ENCODE measurements around the gene SEMA6D.

SEMA6D gene

GRCh38 chr15:47744973-47745372, 27.7 kb downstream of the SEMA6D start:
- Histone ChIP-seq H3K4me3 (ENCODE audit: low read depth in 1 of 2, low read length in 2 of 2) (no peak overlapping the region), H3K4me1 (ENCODE audit: control insufficient read depth in 1 of 2, insufficient read depth in 2 of 2, low read length in 2 of 2) (peaks cover 0 to 6% of the 10 kb centered on the region in 2 donors), H3K27me3 (ENCODE audit: low read depth, low read length) (no peaks in the 10 kb centered on the region), H3K27ac (ENCODE audit: low read length) (no peak overlapping the region), H3K36me3 (ENCODE audit: control insufficient read depth in 1 of 2, insufficient read depth in 2 of 2, low read length in 2 of 2) (no peaks in the 10 kb centered on the region), H3K9me3 (ENCODE audit: control insufficient read depth in 1 of 2, low read length in 2 of 2) (no peaks in the 10 kb centered on the region)

GRCh38 chr15:47746516-47746915, 29.2 kb downstream of the SEMA6D start:
- Histone ChIP-seq H3K36me3 (ENCODE audit: control insufficient read depth in 1 of 2, insufficient read depth in 2 of 2, low read length in 2 of 2) (no peaks in the 10 kb centered on the region), H3K27ac (ENCODE audit: low read length) (no peak overlapping the region), H3K4me3 (ENCODE audit: low read depth in 1 of 2, low read length in 2 of 2) (no peak overlapping the region), H3K9me3 (ENCODE audit: control insufficient read depth in 1 of 2, low read length in 2 of 2) (no peaks in the 10 kb centered on the region), H3K27me3 (ENCODE audit: low read depth, low read length) (no peaks in the 10 kb centered on the region), H3K4me1 (ENCODE audit: control insufficient read depth in 1 of 2, insufficient read depth in 2 of 2, low read length in 2 of 2) (peaks cover 0 to 8% of the 10 kb centered on the region in 2 donors)

GRCh38 chr15:47750030-47750739, 32.9 kb downstream of the SEMA6D start:
- no peaks in the 10 kb centered on the region for H3K27me3 ChIP-seq (ENCODE audit: low read depth, low read length)
- peaks cover 0 to 4% of the 10 kb centered on the region in 2 donors for H3K4me1 ChIP-seq (ENCODE audit: control insufficient read depth in 1 of 2, insufficient read depth in 2 of 2, low read length in 2 of 2)
- no peak overlapping the region for H3K4me3 ChIP-seq (ENCODE audit: low read depth in 1 of 2, low read length in 2 of 2)
- H3K9me3 ChIP-seq (ENCODE audit: control insufficient read depth in 1 of 2, low read length in 2 of 2), result peaks cover 6 to 14% of the 10 kb centered on the region in 2 donors
- peaks cover 0 to 7% of the 10 kb centered on the region in 2 donors for H3K36me3 ChIP-seq (ENCODE audit: control insufficient read depth in 1 of 2, insufficient read depth in 2 of 2, low read length in 2 of 2)
- no peak overlapping the region for H3K27ac ChIP-seq (ENCODE audit: low read length)

- H3K9me3 ChIP-seq (ENCODE audit: control insufficient read depth in 1 of 2, low read length in 2 of 2), result peaks cover 6 to 17% of the 10 kb centered on the region in 2 donors
- no peaks in the 10 kb centered on the region for H3K27me3 ChIP-seq (ENCODE audit: low read depth, low read length)
- H3K4me1 ChIP-seq (ENCODE audit: control insufficient read depth in 1 of 2, insufficient read depth in 2 of 2, low read length in 2 of 2), result peaks cover 0 to 4% of the 10 kb centered on the region in 2 donors
- H3K36me3 ChIP-seq (ENCODE audit: control insufficient read depth in 1 of 2, insufficient read depth in 2 of 2, low read length in 2 of 2), result peaks cover 0 to 7% of the 10 kb centered on the region in 2 donors
- no peak overlapping the region for H3K27ac ChIP-seq (ENCODE audit: low read length)
- no peak overlapping the region for H3K4me3 ChIP-seq (ENCODE audit: low read depth in 1 of 2, low read length in 2 of 2)
Measured at GRCh38 chr15:47750740-47751262, 33.5 kb downstream of the SEMA6D start.

- Histone ChIP-seq H3K27me3 (ENCODE audit: low read depth, low read length) (no peaks in the 10 kb centered on the region), H3K36me3 (ENCODE audit: control insufficient read depth in 1 of 2, insufficient read depth in 2 of 2, low read length in 2 of 2) (peaks cover 0 to 7% of the 10 kb centered on the region in 2 donors), H3K9me3 (ENCODE audit: control insufficient read depth in 1 of 2, low read length in 2 of 2) (peaks cover 6 to 17% of the 10 kb centered on the region in 2 donors), H3K27ac (ENCODE audit: low read length) (no peak overlapping the region), H3K4me1 (ENCODE audit: control insufficient read depth in 1 of 2, insufficient read depth in 2 of 2, low read length in 2 of 2) (peaks cover 0 to 4% of the 10 kb centered on the region in 2 donors), H3K4me3 (ENCODE audit: low read depth in 1 of 2, low read length in 2 of 2) (no peak overlapping the region)
Measured at GRCh38 chr15:47753591-47753990, 36.3 kb downstream of the SEMA6D start.

- Histone ChIP-seq H3K36me3 (ENCODE audit: control insufficient read depth in 1 of 2, insufficient read depth in 2 of 2, low read length in 2 of 2) (peaks cover 0 to 7% of the 10 kb centered on the region in 2 donors), H3K9me3 (ENCODE audit: control insufficient read depth in 1 of 2, low read length in 2 of 2) (peaks cover 6 to 17% of the 10 kb centered on the region in 2 donors), H3K27me3 (ENCODE audit: low read depth, low read length) (no peaks in the 10 kb centered on the region), H3K4me3 (ENCODE audit: low read depth in 1 of 2, low read length in 2 of 2) (no peak overlapping the region), H3K27ac (ENCODE audit: low read length) (no peak overlapping the region), H3K4me1 (ENCODE audit: control insufficient read depth in 1 of 2, insufficient read depth in 2 of 2, low read length in 2 of 2) (peaks cover 0 to 4% of the 10 kb centered on the region in 2 donors)
Measured at GRCh38 chr15:47754312-47754711, 37.0 kb downstream of the SEMA6D start.

- Histone ChIP-seq H3K36me3 (ENCODE audit: control insufficient read depth in 1 of 2, insufficient read depth in 2 of 2, low read length in 2 of 2) (peaks cover 0 to 7% of the 10 kb centered on the region in 2 donors), H3K27me3 (ENCODE audit: low read depth, low read length) (no peaks in the 10 kb centered on the region), H3K9me3 (ENCODE audit: control insufficient read depth in 1 of 2, low read length in 2 of 2) (peaks cover 6 to 17% of the 10 kb centered on the region in 2 donors), H3K4me1 (ENCODE audit: control insufficient read depth in 1 of 2, insufficient read depth in 2 of 2, low read length in 2 of 2) (no peaks in the 10 kb centered on the region), H3K4me3 (ENCODE audit: low read depth in 1 of 2, low read length in 2 of 2) (no peak overlapping the region), H3K27ac (ENCODE audit: low read length) (no peak overlapping the region)
Measured at GRCh38 chr15:47755941-47756340, 38.6 kb downstream of the SEMA6D start.

- Histone ChIP-seq H3K4me3 (ENCODE audit: low read depth in 1 of 2, low read length in 2 of 2) (no peak overlapping the region), H3K4me1 (ENCODE audit: control insufficient read depth in 1 of 2, insufficient read depth in 2 of 2, low read length in 2 of 2) (no peaks in the 10 kb centered on the region), H3K27ac (ENCODE audit: low read length) (no peak overlapping the region), H3K9me3 (ENCODE audit: control insufficient read depth in 1 of 2, low read length in 2 of 2) (peaks cover 6 to 17% of the 10 kb centered on the region in 2 donors), H3K27me3 (ENCODE audit: low read depth, low read length) (no peaks in the 10 kb centered on the region), H3K36me3 (ENCODE audit: control insufficient read depth in 1 of 2, insufficient read depth in 2 of 2, low read length in 2 of 2) (peaks cover 6 to 7% of the 10 kb centered on the region in 2 donors)
Measured at GRCh38 chr15:47756872-47757271, 39.6 kb downstream of the SEMA6D start.

- Histone ChIP-seq H3K27ac (ENCODE audit: low read length) (no peak overlapping the region), H3K9me3 (ENCODE audit: control insufficient read depth in 1 of 2, low read length in 2 of 2) (peaks cover 6 to 17% of the 10 kb centered on the region in 2 donors), H3K36me3 (ENCODE audit: control insufficient read depth in 1 of 2, insufficient read depth in 2 of 2, low read length in 2 of 2) (peaks cover 9 to 11% of the 10 kb centered on the region in 2 donors), H3K4me3 (ENCODE audit: low read depth in 1 of 2, low read length in 2 of 2) (no peak overlapping the region), H3K27me3 (ENCODE audit: low read depth, low read length) (no peaks in the 10 kb centered on the region), H3K4me1 (ENCODE audit: control insufficient read depth in 1 of 2, insufficient read depth in 2 of 2, low read length in 2 of 2) (no peaks in the 10 kb centered on the region)
Measured at GRCh38 chr15:47757331-47757730, 40.0 kb downstream of the SEMA6D start.

- peaks cover 44 to 45% of the 10 kb centered on the region in 2 donors for H3K36me3 ChIP-seq (ENCODE audit: control insufficient read depth in 1 of 2, insufficient read depth in 2 of 2, low read length in 2 of 2)
- H3K27me3 ChIP-seq (ENCODE audit: low read depth, low read length), result no peaks in the 10 kb centered on the region
- no peak overlapping the region for H3K27ac ChIP-seq (ENCODE audit: low read length)
- no peak overlapping the region for H3K4me3 ChIP-seq (ENCODE audit: low read depth in 1 of 2, low read length in 2 of 2)
- H3K9me3 ChIP-seq (ENCODE audit: control insufficient read depth in 1 of 2, low read length in 2 of 2), result no peaks in the 10 kb centered on the region
- no peaks in the 10 kb centered on the region for H3K4me1 ChIP-seq (ENCODE audit: control insufficient read depth in 1 of 2, insufficient read depth in 2 of 2, low read length in 2 of 2)
Measured at GRCh38 chr15:47762621-47763020, 45.3 kb downstream of the SEMA6D start.

GRCh38 chr15:47764666-47765065, 47.4 kb downstream of the SEMA6D start:
- H3K4me1 ChIP-seq (ENCODE audit: control insufficient read depth in 1 of 2, insufficient read depth in 2 of 2, low read length in 2 of 2), result no peaks in the 10 kb centered on the region
- peaks cover 45 to 52% of the 10 kb centered on the region in 2 donors for H3K36me3 ChIP-seq (ENCODE audit: control insufficient read depth in 1 of 2, insufficient read depth in 2 of 2, low read length in 2 of 2)
- no peak overlapping the region for H3K27ac ChIP-seq (ENCODE audit: low read length)

More at GRCh38 chr15:47764666-47765065, 47.4 kb downstream of the SEMA6D start:
- Histone ChIP-seq H3K4me3 (ENCODE audit: low read depth in 1 of 2, low read length in 2 of 2) (no peak overlapping the region), H3K27me3 (ENCODE audit: low read depth, low read length) (no peaks in the 10 kb centered on the region), H3K9me3 (ENCODE audit: control insufficient read depth in 1 of 2, low read length in 2 of 2) (no peaks in the 10 kb centered on the region)

Measured in muscle layer of duodenum (tissue), 2 donors.